Measurements from ENCODE around the gene EHD1.
A peak's percentile ranks its signal among the peaks of the same experiment; 100 is the strongest.

EHD1 gene

GRCh38 chr11:64878494-64879243 is at the start of gene EHD1:
EHD1 (minus strand) TSS chr11:64878621; CDS start chr11:64878464, 157 bp downstream.
- TF ChIP-seq POLR2AphosphoS5 (IDR thresholded peaks at IDR 0.05; ENCODE audit: borderline replicate concordance, low read depth, low read length): peak; percentile 94
- TF ChIP-seq EZH2 (IDR thresholded peaks at IDR 0.05): no peak
- TF ChIP-seq FOXP2 (optimal IDR thresholded peaks at IDR 0.05; ENCODE audit: control extremely low read depth, extremely low read length, insufficient read depth): peak; percentile 69
- H3K27ac ChIP-seq: peak within 1 kb of the TSS; percentile 74
- no peaks in the 10 kb centered on the region for H3K9me3 ChIP-seq (ENCODE audit: low read depth, low read length)
- H3K36me3 ChIP-seq (ENCODE audit: insufficient read depth, low read length): no peaks in the 10 kb centered on the region
- peak within 1 kb of the TSS; percentile 96 for H3K4me3 ChIP-seq
- H3K9ac ChIP-seq (ENCODE audit: insufficient read length): peak within 1 kb of the TSS; percentile 95
- DNase-seq (ENCODE audit: low read depth, low spot score): peak; percentile 79

- TF ChIP-seq POLR2AphosphoS5 (IDR thresholded peaks at IDR 0.05; ENCODE audit: borderline replicate concordance, low read depth, low read length) (no peak), EZH2 (IDR thresholded peaks at IDR 0.05) (no peak), FOXP2 (optimal IDR thresholded peaks at IDR 0.05; ENCODE audit: control extremely low read depth, extremely low read length, insufficient read depth) (no peak)
- Histone ChIP-seq H3K9me3 (ENCODE audit: low read depth, low read length) (no peaks in the 10 kb centered on the region), H3K27ac (no peak overlapping the region), H3K4me3 (no peak overlapping the region), H3K9ac (ENCODE audit: insufficient read length) (no peak overlapping the region), H3K36me3 (ENCODE audit: insufficient read depth, low read length) (no peaks in the 10 kb centered on the region)
- no peak for DNase-seq (ENCODE audit: low read depth, low spot score)
These were observed 48.3 kb upstream of the EHD1 start for GRCh38 chr11:64926689-64927088.

GRCh38 chr11:64925536-64926436 is 47.4 kb upstream of the EHD1 start:
- TF ChIP-seq POLR2AphosphoS5 (IDR thresholded peaks at IDR 0.05; ENCODE audit: borderline replicate concordance, low read depth, low read length): no peak
- TF ChIP-seq FOXP2 (optimal IDR thresholded peaks at IDR 0.05; ENCODE audit: control extremely low read depth, extremely low read length, insufficient read depth): no peak
- no peak for TF ChIP-seq EZH2 (IDR thresholded peaks at IDR 0.05)
- Histone ChIP-seq H3K4me3 (no peak overlapping the region), H3K9ac (ENCODE audit: insufficient read length) (no peak overlapping the region), H3K27ac (no peak overlapping the region), H3K36me3 (ENCODE audit: insufficient read depth, low read length) (no peaks in the 10 kb centered on the region), H3K9me3 (ENCODE audit: low read depth, low read length) (no peaks in the 10 kb centered on the region)
- no peak for DNase-seq (ENCODE audit: low read depth, low spot score)

- TF ChIP-seq FOXP2 (optimal IDR thresholded peaks at IDR 0.05; ENCODE audit: control extremely low read depth, extremely low read length, insufficient read depth) (no peak), EZH2 (IDR thresholded peaks at IDR 0.05) (no peak), POLR2AphosphoS5 (IDR thresholded peaks at IDR 0.05; ENCODE audit: borderline replicate concordance, low read depth, low read length) (no peak)
- no peak for DNase-seq (ENCODE audit: low read depth, low spot score)
- Histone ChIP-seq H3K9ac (ENCODE audit: insufficient read length) (peak overlapping the region; percentile 62), H3K4me3 (peak overlapping the region; percentile 85), H3K9me3 (ENCODE audit: low read depth, low read length) (no peaks in the 10 kb centered on the region), H3K36me3 (ENCODE audit: insufficient read depth, low read length) (no peaks in the 10 kb centered on the region), H3K27ac (no peak overlapping the region)
These were observed 46.5 kb upstream of the EHD1 start for GRCh38 chr11:64924910-64925284.

- no peaks in the 10 kb centered on the region for H3K36me3 ChIP-seq (ENCODE audit: insufficient read depth, low read length)
- no peaks in the 10 kb centered on the region for H3K9me3 ChIP-seq (ENCODE audit: low read depth, low read length)
- peak within 1 kb of the TSS; percentile 62 for H3K9ac ChIP-seq (ENCODE audit: insufficient read length)
- TF ChIP-seq EZH2 (IDR thresholded peaks at IDR 0.05): no peak
- peak within 1 kb of the TSS; percentile 85 for H3K4me3 ChIP-seq
- no peak for DNase-seq (ENCODE audit: low read depth, low spot score)
- H3K27ac ChIP-seq: peak within 1 kb of the TSS; percentile 76; the same call in 1 of the 2 replicates
These were observed 45.8 kb upstream of the EHD1 start, which contains the start of gene PPP2R5B for GRCh38 chr11:64923944-64924909. PPP2R5B (plus strand) TSS chr11:64924689; CDS start chr11:64925735, 1,046 bp downstream.

GRCh38 chr11:64923151-64923661 is 44.8 kb upstream of the EHD1 start:
- no peaks in the 10 kb centered on the region for H3K36me3 ChIP-seq (ENCODE audit: insufficient read depth, low read length)
- no peak overlapping the region for H3K9ac ChIP-seq (ENCODE audit: insufficient read length)
- no peak overlapping the region for H3K4me3 ChIP-seq
- DNase-seq (ENCODE audit: low read depth, low spot score): no peak
- no peaks in the 10 kb centered on the region for H3K9me3 ChIP-seq (ENCODE audit: low read depth, low read length)
- H3K27ac ChIP-seq: no peak overlapping the region
- no peak for TF ChIP-seq EZH2 (IDR thresholded peaks at IDR 0.05)
- TF ChIP-seq FOXP2 (optimal IDR thresholded peaks at IDR 0.05; ENCODE audit: control extremely low read depth, extremely low read length, insufficient read depth): no peak
- TF ChIP-seq POLR2AphosphoS5 (IDR thresholded peaks at IDR 0.05; ENCODE audit: borderline replicate concordance, low read depth, low read length): no peak

- Histone ChIP-seq H3K4me3 (no peak overlapping the region), H3K9me3 (ENCODE audit: low read depth, low read length) (no peaks in the 10 kb centered on the region), H3K9ac (ENCODE audit: insufficient read length) (no peak overlapping the region), H3K36me3 (ENCODE audit: insufficient read depth, low read length) (no peaks in the 10 kb centered on the region), H3K27ac (no peak overlapping the region)
- TF ChIP-seq POLR2AphosphoS5 (IDR thresholded peaks at IDR 0.05; ENCODE audit: borderline replicate concordance, low read depth, low read length) (no peak), EZH2 (IDR thresholded peaks at IDR 0.05) (no peak), FOXP2 (optimal IDR thresholded peaks at IDR 0.05; ENCODE audit: control extremely low read depth, extremely low read length, insufficient read depth) (no peak)
- DNase-seq (ENCODE audit: low read depth, low spot score): no peak
These were observed 43.0 kb upstream of the EHD1 start for GRCh38 chr11:64921384-64921783.
